GM23338 (cell line): ENCODE data around the gene LTN1. TPM values are rescaled to one million over a fixed set of nuclear protein-coding genes. Genes with fewer than 3 reads are reported as not detected.
A peak's percentile ranks its signal among the peaks of the same experiment; 100 is the strongest.

Experiments
- ATAC-seq: fragments of 200-7000 bp; cut with Tn5 transposase; 3 replicates; pipeline ENCODE4 v1.9.1; 2020
- DNase-seq: peaks from one replicate; pipeline ENCODE4 v3.0.0-alpha.2; 2015; ENCODE audit warnings: low spot score
- H2AFZ ChIP-seq: fragments of 200-600 bp; sonication (generic); 2 replicates; pipeline ENCODE4 v1.8.0; 2016; ENCODE audit warnings: antibody characterized with exemption, mild to moderate bottlenecking, moderate library complexity
- H3F3A ChIP-seq: fragments of 200-600 bp; sonication (generic); replicated peaks from 2 replicates; pipeline ENCODE4 v1.8.0; 2017; ENCODE audit warnings: antibody characterized with exemption, mixed run types, low read depth
- H3K27ac ChIP-seq: fragments of 200-600 bp; sonication (generic); 2 replicates; pipeline ENCODE4 v1.6.1; 2016; ENCODE audit warnings: low read depth
- H3K27me3 ChIP-seq: fragments of 200-600 bp; sonication (generic); 2 replicates; pipeline ENCODE4 v1.8.0; 2016; ENCODE audit warnings: mild to moderate bottlenecking, mixed run types, moderate library complexity; ENCODE audit not compliant: insufficient read depth
- H3K36me3 ChIP-seq: fragments of 200-600 bp; sonication (generic); 2 replicates; pipeline ENCODE4 v1.8.0; 2016; ENCODE audit warnings: mild to moderate bottlenecking; ENCODE audit not compliant: insufficient read depth
- H3K4me1 ChIP-seq: fragments of 200-600 bp; sonication (generic); 2 replicates; pipeline ENCODE4 v1.8.0; 2016; ENCODE audit warnings: mild to moderate bottlenecking, moderate library complexity; ENCODE audit not compliant: insufficient read depth
- H3K4me2 ChIP-seq: fragments of 200-600 bp; sonication (generic); 2 replicates; pipeline ENCODE4 v1.7.1; 2017; ENCODE audit warnings: mixed run types
- H3K4me3 ChIP-seq: fragments of 200-600 bp; sonication (generic); 2 replicates; pipeline ENCODE4 v1.6.1; 2016; ENCODE audit warnings: mixed run types
- H3K79me2 ChIP-seq: fragments of 200-600 bp; sonication (generic); replicated peaks from 2 replicates; pipeline ENCODE4 v1.8.0; 2017; ENCODE audit warnings: mild to moderate bottlenecking; ENCODE audit not compliant: insufficient read depth
- H3K9me2 ChIP-seq: fragments of 200-600 bp; sonication (generic); 2 replicates; pipeline ENCODE4 v1.8.0; 2017; ENCODE audit not compliant: insufficient read depth
- H4K20me1 ChIP-seq: fragments of 200-600 bp; sonication (generic); replicated peaks from 2 replicates; pipeline ENCODE4 v1.8.0; 2017; ENCODE audit warnings: mild to moderate bottlenecking; ENCODE audit not compliant: insufficient read depth
- H3K27ac Mint-ChIP-seq: 2 replicates; pipeline ENCODE4 v1.8.0; 2020; ENCODE audit warnings: inconsistent platforms, mild to moderate bottlenecking, moderate library complexity, mixed read lengths
- H3K27me3 Mint-ChIP-seq: 3 replicates; pipeline ENCODE4 v1.8.0; 2022; ENCODE audit warnings: low read depth, mild to moderate bottlenecking, moderate library complexity, mixed read lengths, inconsistent platforms; ENCODE audit not compliant: insufficient read depth, poor library complexity
- H3K36me3 Mint-ChIP-seq: 3 replicates; pipeline ENCODE4 v1.8.0; 2021; ENCODE audit warnings: low read depth, mild to moderate bottlenecking, inconsistent platforms, moderate library complexity, mixed read lengths
- H3K4me1 Mint-ChIP-seq: 3 replicates; pipeline ENCODE4 v1.8.0; 2020; ENCODE audit warnings: mild to moderate bottlenecking, inconsistent platforms, mixed read lengths
- H3K4me3 Mint-ChIP-seq: 3 replicates; pipeline ENCODE4 v1.8.0; 2021; ENCODE audit warnings: moderate library complexity, mild to moderate bottlenecking, inconsistent platforms, mixed read lengths
- H3K9me3 Mint-ChIP-seq: 3 replicates; pipeline ENCODE4 v1.8.0; 2020; ENCODE audit warnings: moderate library complexity, mild to moderate bottlenecking, inconsistent platforms, mixed read lengths
- CREB1 ChIP-seq: fragments of 250-450 bp; sonication (Bioruptor Pico); IDR thresholded peaks from 2 replicates; pipeline ENCODE4 v1.5.0; 2020; ENCODE audit warnings: low read depth, mild to moderate bottlenecking, moderate library complexity
- EZH2 ChIP-seq: fragments of 200-600 bp; sonication (generic); IDR thresholded peaks from one replicate; pipeline ENCODE4 v1.8.0; 2017; ENCODE audit warnings: antibody characterized with exemption, mild to moderate bottlenecking, low read depth; ENCODE audit not compliant: unreplicated experiment
- JUNB ChIP-seq: IDR thresholded peaks from one replicate; pipeline ENCODE4 v1.6.1; 2016; ENCODE audit warnings: antibody characterized with exemption; ENCODE audit not compliant: unreplicated experiment
- POLR2AphosphoS5 ChIP-seq: IDR thresholded peaks from 2 replicates; pipeline ENCODE4 v1.6.1; 2016; ENCODE audit warnings: antibody characterized with exemption, low read depth
- STAT1 ChIP-seq: IDR thresholded peaks from one replicate; pipeline ENCODE4 v1.6.1; 2016; ENCODE audit warnings: antibody characterized with exemption; ENCODE audit not compliant: unreplicated experiment
- polyA plus RNA-seq: library from polyadenylated mRNA; unstranded; fragments of >200 nt; fragmentation: Nextera tagmentation; extraction: Ambion mirVana; gene quantifications from 2 replicates; pipeline ENCODE4 v1.2.1, GENCODE V29; 2016
- total RNA-seq: library from RNA; depleted of rRNA; stranded (reverse); fragments of >200 nt; shearing (Covaris generic); gene quantifications from 2 replicates; pipeline ENCODE4 v1.2.3, GENCODE V29; 2014
- TF ChIP-seq, protein P1 (sequence below): IDR thresholded peaks from 2 replicates; pipeline ENCODE4 v1.6.1; 2016; ENCODE audit warnings: antibody characterized with exemption
- TF ChIP-seq, protein P2 (sequence below): IDR thresholded peaks from one replicate; pipeline ENCODE4 v1.6.1; 2018; ENCODE audit warnings: antibody characterized with exemption; ENCODE audit not compliant: unreplicated experiment
- TF ChIP-seq, protein P3 (sequence below): fragments of 250-450 bp; sonication (Bioruptor Pico); IDR thresholded peaks from 2 replicates; pipeline ENCODE4 v1.5.0; 2020; ENCODE audit warnings: mild to moderate bottlenecking, moderate library complexity

Gene LTN1
- total and polyA plus RNA-seq, 2 experiments from 2014 or later, result 11.1 to 26.1 TPM

DNA sequence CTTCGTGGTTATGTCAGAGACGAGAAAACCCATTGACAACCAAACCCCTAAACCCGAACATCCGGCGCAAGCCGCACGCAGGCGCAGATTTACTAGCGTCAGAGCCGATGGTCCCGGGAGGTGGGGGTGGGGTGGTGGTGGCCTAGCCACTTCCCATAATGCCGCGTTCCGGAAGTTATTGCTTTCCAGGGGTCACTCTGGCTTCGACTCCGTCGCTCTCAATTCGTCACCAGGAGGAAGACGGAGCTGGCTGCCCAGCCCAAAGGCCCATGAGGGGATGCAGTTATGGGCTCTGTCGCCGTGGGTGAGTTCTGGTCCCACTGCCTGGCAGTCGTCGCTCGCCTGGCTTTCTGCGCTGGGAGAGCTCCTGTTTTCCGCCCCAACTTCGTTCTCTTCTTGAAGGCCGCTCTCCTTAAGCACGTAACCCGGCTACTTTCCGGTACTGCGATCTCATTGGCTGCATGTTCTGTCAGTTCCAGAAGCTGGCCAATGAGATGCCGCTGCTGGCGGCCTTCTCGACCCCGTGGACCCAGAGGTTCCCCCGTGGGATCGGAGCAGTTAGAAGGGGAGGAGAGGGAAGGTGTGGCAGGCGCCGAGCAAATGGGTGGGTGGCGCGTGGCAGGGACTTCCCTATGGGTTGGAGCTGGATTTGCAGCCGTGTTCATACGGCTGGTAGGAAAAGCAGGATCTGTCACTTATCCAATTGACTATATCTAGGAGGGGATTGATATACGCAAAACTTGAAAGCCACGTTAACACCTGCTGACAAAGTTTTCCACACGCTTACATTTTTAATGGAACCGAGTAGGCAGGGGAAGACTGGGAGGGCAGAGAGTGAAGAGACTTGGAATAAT lies 32.0 kb upstream of the LTN1 start, which contains the start of gene USP16:
TSS of gene USP16 (plus strand) at position 195 of the 854 bp plus-strand sequence. CDS start 3,246 bp downstream, outside the sequence.
- TF ChIP-seq, protein P1, sequence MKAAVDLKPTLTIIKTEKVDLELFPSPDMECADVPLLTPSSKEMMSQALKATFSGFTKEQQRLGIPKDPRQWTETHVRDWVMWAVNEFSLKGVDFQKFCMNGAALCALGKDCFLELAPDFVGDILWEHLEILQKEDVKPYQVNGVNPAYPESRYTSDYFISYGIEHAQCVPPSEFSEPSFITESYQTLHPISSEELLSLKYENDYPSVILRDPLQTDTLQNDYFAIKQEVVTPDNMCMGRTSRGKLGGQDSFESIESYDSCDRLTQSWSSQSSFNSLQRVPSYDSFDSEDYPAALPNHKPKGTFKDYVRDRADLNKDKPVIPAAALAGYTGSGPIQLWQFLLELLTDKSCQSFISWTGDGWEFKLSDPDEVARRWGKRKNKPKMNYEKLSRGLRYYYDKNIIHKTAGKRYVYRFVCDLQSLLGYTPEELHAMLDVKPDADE, result peak; percentile 81
- TF ChIP-seq EZH2 (no peak), STAT1 (no peak), JUNB (no peak), POLR2AphosphoS5 (peak; percentile 54), CREB1 (peak; percentile 94)
- TF ChIP-seq, protein P2, sequence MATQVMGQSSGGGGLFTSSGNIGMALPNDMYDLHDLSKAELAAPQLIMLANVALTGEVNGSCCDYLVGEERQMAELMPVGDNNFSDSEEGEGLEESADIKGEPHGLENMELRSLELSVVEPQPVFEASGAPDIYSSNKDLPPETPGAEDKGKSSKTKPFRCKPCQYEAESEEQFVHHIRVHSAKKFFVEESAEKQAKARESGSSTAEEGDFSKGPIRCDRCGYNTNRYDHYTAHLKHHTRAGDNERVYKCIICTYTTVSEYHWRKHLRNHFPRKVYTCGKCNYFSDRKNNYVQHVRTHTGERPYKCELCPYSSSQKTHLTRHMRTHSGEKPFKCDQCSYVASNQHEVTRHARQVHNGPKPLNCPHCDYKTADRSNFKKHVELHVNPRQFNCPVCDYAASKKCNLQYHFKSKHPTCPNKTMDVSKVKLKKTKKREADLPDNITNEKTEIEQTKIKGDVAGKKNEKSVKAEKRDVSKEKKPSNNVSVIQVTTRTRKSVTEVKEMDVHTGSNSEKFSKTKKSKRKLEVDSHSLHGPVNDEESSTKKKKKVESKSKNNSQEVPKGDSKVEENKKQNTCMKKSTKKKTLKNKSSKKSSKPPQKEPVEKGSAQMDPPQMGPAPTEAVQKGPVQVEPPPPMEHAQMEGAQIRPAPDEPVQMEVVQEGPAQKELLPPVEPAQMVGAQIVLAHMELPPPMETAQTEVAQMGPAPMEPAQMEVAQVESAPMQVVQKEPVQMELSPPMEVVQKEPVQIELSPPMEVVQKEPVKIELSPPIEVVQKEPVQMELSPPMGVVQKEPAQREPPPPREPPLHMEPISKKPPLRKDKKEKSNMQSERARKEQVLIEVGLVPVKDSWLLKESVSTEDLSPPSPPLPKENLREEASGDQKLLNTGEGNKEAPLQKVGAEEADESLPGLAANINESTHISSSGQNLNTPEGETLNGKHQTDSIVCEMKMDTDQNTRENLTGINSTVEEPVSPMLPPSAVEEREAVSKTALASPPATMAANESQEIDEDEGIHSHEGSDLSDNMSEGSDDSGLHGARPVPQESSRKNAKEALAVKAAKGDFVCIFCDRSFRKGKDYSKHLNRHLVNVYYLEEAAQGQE, result no peak
- TF ChIP-seq, protein P3, sequence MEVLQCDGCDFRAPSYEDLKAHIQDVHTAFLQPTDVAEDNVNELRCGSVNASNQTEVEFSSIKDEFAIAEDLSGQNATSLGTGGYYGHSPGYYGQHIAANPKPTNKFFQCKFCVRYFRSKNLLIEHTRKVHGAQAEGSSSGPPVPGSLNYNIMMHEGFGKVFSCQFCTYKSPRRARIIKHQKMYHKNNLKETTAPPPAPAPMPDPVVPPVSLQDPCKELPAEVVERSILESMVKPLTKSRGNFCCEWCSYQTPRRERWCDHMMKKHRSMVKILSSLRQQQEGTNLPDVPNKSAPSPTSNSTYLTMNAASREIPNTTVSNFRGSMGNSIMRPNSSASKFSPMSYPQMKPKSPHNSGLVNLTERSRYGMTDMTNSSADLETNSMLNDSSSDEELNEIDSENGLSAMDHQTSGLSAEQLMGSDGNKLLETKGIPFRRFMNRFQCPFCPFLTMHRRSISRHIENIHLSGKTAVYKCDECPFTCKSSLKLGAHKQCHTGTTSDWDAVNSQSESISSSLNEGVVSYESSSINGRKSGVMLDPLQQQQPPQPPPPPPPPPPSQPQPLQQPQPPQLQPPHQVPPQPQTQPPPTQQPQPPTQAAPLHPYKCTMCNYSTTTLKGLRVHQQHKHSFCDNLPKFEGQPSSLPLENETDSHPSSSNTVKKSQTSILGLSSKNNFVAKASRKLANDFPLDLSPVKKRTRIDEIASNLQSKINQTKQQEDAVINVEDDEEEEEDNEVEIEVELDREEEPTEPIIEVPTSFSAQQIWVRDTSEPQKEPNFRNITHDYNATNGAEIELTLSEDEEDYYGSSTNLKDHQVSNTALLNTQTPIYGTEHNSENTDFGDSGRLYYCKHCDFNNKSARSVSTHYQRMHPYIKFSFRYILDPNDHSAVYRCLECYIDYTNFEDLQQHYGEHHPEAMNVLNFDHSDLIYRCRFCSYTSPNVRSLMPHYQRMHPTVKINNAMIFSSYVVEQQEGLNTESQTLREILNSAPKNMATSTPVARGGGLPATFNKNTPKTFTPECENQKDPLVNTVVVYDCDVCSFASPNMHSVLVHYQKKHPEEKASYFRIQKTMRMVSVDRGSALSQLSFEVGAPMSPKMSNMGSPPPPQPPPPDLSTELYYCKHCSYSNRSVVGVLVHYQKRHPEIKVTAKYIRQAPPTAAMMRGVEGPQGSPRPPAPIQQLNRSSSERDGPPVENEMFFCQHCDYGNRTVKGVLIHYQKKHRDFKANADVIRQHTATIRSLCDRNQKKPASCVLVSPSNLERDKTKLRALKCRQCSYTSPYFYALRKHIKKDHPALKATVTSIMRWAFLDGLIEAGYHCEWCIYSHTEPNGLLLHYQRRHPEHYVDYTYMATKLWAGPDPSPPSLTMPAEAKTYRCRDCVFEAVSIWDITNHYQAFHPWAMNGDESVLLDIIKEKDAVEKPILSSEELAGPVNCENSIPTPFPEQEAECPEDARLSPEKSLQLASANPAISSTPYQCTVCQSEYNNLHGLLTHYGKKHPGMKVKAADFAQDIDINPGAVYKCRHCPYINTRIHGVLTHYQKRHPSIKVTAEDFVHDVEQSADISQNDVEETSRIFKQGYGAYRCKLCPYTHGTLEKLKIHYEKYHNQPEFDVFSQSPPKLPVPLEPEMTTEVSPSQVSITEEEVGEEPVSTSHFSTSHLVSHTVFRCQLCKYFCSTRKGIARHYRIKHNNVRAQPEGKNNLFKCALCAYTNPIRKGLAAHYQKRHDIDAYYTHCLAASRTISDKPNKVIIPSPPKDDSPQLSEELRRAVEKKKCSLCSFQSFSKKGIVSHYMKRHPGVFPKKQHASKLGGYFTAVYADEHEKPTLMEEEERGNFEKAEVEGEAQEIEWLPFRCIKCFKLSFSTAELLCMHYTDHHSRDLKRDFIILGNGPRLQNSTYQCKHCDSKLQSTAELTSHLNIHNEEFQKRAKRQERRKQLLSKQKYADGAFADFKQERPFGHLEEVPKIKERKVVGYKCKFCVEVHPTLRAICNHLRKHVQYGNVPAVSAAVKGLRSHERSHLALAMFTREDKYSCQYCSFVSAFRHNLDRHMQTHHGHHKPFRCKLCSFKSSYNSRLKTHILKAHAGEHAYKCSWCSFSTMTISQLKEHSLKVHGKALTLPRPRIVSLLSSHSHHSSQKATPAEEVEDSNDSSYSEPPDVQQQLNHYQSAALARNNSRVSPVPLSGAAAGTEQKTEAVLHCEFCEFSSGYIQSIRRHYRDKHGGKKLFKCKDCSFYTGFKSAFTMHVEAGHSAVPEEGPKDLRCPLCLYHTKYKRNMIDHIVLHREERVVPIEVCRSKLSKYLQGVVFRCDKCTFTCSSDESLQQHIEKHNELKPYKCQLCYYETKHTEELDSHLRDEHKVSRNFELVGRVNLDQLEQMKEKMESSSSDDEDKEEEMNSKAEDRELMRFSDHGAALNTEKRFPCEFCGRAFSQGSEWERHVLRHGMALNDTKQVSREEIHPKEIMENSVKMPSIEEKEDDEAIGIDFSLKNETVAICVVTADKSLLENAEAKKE, result no peak
- Histone ChIP-seq H2AFZ (peak within 1 kb of the TSS; percentile 57; the same call in 1 of the 2 replicates), H3K4me3 (peak within 1 kb of the TSS; percentile 90), H3K27me3 (no peaks in the 10 kb centered on the region), H3K79me2 (peaks cover 49% of the 10 kb centered on the region), H4K20me1 (0 out of 2 replicates have a peak, but pooled peaks cover 2% of the 10 kb centered on the region), H3K27ac (peak within 1 kb of the TSS; percentile 93), H3K36me3 (no peaks in the 10 kb centered on the region; the same call in 1 of the 2 replicates), H3K4me2 (peak within 1 kb of the TSS; percentile 95), H3K4me1 (peaks cover 12% of the 10 kb centered on the region; the same call in 1 of the 2 replicates), H3F3A (no peaks in the 10 kb centered on the region; the same call in 1 of the 2 replicates), H3K9me2 (no peaks in the 10 kb centered on the region)
- peaks cover 2% of the 10 kb centered on the region; the same call in 2 of the 3 replicates for H3K4me1 Mint-ChIP-seq
- peak within 1 kb of the TSS; percentile 97 for H3K4me3 Mint-ChIP-seq
- no peaks in the 10 kb centered on the region for H3K9me3 Mint-ChIP-seq
- H3K27ac Mint-ChIP-seq, result peak within 1 kb of the TSS; percentile 99
- peak; percentile 97 for DNase-seq
- peaks cover 2% of the 10 kb centered on the region for H3K27me3 Mint-ChIP-seq
- ATAC-seq, result peak; percentile 98
- peaks cover 15% of the 10 kb centered on the region; the same call in 2 of the 3 replicates for H3K36me3 Mint-ChIP-seq
